HG03342 (cell line): ENCODE results near the gene AGO3.

Experiments used
- ATAC-seq: cut with Tn5 transposase; IDR thresholded peaks from one replicate; pipeline ENCODE4 v1.9.1; 2021; ENCODE audit warnings: mild to moderate bottlenecking, moderate library complexity; ENCODE audit not compliant: unreplicated experiment

AGO3 gene

GRCh38 chr1:36080801-36081200 lies 149.9 kb downstream of the AGO3 start:
- ATAC-seq: no peak

GRCh38 chr1:36081926-36082485 lies 151.1 kb downstream of the AGO3 start:
- no peak for ATAC-seq

- ATAC-seq: no peak
Observed at GRCh38 chr1:36083219-36083618, 152.3 kb downstream of the AGO3 start.

DNA sequence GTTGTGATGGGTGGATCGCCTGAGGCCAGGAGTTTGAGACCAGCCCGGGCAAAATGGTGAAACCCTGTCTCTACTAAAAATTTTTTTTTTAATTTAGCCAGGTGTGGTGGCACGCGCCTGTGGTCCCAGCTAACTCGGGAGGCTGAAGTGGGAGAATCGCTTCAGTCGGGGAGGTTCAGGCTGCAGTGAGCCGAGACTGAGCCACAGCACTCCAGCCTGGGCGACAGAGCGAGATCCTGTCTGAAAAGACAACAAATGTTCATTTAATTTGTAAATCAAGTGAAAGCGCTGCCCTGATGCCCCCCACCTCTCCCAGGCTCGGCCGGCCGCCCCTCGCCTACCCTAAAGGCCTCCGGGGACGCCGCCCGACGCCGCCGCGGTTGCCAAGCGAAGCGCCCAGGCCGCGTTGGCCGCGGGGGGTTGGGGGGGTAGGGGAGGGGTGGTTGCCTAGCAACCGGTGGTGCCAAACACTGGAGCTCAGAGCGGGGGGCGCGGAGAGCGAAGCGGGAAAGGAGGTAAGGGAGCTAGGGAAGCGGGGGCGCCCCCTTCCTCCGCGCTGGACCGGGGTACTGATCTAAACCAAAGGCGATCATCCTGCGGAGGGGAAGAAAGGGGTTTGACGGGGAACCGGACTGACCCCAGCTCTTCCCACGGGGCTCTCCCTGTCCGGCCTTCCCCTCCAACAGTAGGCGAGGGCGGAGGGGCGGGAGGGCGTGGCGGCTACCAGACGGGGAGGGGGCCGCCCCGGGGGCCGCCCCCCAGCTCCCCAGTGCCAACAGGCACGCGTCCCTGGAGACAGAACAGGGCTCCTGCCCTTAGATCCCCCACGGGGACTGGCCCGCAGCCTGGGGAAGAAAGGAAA lies 153.0 kb downstream of the AGO3 start, which contains the start of gene TEKT2:
TSS of gene TEKT2 (plus strand) at position 460 of the 862 bp plus-strand sequence. CDS start 828 bp downstream, outside the sequence.
- ATAC-seq: no peak

DNA sequence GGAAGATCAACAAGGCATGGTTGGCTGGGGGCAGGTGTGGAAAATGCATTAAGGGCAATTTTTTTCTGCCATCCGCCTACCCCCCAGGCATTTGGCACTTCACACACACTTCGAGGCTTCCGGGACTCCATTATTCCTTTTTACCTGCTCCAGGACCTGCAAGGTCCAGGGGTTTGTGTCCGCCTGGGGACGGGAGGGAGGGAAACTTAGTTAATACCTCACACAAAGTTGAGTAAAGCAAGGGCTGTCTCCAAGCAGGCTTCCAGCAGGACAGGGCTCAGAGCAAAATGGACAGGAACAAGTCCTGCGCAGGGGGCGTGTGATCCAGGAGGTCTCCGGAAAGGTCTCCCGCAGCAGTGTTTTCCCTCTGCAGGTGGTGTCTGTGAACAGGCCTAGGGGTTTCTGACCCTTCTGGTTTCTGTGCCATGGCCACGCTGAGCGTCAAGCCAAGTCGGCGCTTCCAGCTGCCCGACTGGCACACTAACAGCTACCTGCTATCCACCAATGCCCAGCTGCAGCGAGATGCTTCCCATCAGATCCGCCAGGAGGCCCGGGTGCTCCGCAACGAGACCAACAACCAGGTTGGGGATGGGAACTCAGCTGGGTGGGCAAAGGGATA lies 153.7 kb downstream of the AGO3 start:
- no peak for ATAC-seq

DNA sequence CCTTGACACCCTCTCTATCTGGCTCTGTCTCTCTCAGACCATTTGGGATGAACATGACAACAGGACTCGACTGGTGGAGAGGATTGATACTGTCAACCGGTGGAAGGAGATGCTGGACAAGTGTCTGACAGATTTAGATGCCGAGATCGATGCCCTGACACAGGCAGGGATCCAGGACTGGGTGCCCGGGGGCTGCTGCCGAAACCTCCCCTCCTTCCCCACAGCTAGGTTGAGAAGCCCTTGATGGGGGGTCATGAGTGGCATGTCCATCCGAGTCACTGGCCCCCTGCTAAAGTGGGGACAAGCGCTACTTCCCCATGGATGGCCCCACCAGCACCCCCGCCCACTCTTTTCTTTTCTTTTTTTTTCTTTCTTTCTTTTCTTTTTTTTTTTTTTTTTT lies 154.2 kb downstream of the AGO3 start:
- ATAC-seq: no peak

DNA sequence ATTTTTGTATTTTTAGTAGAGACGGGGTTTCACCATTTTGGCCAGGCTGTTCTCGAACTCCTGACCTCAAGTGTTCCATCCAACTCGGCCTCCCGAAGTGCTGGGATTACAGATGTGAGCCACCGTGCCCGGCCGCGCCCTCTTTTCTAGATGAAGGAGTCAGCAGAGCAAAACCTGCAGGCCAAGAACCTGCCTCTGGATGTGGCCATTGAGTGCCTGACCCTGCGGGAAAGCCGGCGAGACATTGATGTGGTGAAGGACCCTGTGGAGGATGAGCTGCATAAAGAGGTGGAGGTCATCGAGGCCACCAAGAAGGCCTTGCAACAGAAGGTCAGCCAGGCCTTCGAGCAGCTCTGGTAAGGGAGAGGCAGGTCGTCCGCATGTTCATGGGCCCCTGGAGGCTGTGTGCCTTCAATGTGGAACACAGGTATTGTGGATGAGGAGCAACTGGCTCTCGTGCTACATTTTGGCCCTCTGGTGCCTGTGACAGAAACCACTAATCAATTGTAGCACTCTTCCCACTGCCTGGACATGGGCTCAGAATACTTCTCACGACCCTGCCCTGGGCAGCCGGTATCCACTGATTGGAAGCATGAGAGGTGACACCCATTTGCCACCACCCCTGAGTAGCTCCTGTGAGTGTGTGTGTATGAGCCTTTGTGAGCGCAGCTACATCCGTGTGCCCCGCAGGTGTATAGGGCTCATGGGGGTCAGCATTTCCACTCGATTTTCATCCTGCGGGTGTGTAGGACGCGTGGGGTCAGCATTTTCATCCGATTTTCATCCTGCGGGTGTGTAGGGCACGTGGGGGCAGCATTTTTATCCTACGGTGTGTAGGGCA lies 155.0 kb downstream of the AGO3 start:
- no peak for ATAC-seq

- ATAC-seq: no peak
Observed at GRCh38 chr1:36086529-36087232, 155.8 kb downstream of the AGO3 start.

DNA sequence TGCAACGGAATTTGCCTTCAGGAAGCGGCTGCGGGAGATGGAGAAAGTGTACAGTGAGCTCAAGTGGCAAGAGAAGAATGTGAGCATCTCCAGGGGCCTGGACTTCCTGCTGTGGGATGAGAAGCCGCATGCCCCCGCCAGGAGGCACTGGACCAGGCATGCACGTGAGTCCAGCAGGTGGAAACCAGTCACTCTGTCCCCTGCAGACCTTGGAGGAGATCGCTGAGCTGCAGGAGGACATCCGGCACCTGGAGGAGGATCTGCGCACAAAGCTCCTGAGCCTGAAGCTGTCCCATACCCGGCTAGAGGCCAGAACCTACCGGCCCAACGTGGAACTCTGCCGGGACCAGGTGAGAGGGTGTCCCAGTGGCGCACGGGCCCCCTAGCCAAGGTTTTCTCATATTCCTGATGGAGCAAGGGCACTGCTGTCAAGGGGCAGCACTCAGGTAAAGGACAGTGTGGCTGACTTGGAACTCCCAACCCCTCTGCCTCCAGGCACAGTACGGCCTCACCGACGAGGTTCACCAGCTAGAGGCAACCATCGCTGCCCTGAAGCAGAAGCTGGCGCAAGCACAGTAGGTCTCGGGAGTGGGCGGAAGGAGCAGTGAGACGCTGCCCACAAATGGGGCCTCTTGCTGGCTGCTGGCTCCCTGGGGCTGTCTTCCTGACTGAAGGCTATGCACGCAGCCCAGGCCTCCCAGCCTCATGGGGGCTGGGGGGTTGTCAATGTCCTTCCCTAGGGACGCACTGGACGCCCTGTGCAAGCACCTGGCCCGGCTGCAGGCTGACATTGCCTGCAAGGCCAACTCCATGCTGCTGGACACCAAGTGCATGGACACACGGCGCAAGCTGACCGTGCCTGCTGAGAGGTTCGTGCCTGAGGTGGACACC lies 156.6 kb downstream of the AGO3 start:
- ATAC-seq: no peak

DNA sequence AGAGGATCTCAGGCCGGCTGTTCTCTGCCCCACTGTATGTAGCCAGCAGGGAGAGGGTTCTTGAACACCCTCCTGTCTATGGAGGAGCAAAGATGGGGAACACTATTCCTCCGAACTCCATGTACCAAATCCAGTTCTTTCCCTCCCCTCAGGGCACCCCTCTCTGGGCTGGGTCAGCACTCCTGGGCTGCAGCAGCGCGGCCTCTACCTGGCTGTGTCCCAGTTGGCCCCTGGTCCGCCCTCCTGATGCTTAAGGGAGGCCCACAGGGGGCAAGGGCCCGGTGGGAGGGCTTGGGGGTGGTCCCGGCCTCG lies 157.3 kb downstream of the AGO3 start:
- ATAC-seq: no peak

DNA sequence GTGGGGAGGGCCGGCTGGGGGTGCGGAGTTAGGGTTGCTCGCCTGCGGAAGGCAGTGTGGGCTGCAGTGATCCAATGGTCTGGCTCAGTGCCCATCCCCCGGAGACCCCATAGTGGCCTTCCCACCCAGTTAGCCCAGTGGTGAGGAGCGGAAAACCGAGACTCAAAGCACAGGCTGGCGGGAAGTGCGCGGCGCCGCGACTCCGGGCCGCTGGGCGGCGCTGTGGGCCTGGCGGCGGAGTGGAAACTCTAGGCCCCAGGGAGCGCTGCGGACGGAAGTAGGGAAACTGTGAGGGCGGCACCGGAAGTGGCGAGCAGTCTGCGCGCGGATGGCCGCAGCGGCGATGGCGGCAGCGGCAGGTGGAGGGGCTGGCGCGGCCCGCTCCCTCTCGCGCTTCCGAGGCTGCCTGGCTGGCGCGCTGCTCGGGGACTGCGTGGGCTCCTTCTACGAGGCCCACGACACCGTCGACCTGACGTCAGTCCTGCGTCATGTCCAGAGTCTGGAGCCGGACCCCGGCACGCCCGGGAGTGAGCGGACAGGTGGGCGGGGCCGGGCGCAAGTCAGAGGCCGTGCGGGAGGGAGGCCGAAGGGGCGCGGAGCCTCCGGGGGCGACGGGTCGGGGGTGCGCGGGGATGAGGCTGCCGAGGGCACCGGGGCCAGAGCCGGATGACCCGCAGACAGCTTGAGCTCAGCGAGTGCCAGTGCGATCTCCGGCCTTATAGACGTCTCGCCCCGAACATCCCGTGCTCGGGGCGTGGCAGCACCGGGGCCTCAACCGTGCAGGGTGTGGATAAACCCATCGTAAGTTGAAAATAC lies 157.9 kb downstream of the AGO3 start, which contains the start of gene ADPRS:
TSS of gene ADPRS (plus strand) at position 316 of the 816 bp plus-strand sequence. CDS start at position 329, 13 bp downstream.
- ATAC-seq: peak; percentile 75

DNA sequence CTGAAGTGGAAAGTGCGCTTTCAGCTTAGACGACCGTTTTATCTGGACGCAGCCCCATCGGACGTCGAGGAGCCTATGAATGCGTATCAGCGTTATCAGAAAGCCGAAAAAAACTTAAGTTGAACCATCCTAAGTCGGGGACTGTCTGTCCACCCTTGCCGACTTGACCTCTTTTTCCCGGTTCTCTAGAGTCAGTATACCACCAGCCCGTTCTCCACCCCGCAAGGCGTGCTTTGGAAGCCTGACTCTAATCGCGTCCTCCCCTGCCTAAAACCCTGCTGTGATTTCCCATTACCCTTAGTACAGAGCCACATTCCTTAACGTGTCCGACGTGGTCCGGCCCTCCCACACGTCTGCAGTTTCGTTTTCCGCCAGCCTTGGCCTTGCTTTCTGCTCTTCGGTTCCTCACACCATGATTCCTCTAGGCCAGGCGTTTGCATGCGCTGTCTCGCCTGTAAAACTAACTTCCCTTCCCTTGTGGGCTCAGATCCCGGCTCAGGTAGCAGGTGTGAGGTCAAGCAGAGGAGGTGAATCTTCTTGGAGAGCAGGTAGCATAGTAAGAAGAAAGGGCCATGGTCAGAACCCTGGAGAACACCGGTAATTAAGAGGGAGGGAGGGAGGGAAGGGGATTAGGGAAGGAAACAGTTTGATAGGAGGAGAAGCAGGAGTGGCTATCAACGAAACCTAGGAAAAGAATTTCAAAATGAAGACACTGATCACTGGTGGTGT lies 158.7 kb downstream of the AGO3 start:
- no peak for ATAC-seq

DNA sequence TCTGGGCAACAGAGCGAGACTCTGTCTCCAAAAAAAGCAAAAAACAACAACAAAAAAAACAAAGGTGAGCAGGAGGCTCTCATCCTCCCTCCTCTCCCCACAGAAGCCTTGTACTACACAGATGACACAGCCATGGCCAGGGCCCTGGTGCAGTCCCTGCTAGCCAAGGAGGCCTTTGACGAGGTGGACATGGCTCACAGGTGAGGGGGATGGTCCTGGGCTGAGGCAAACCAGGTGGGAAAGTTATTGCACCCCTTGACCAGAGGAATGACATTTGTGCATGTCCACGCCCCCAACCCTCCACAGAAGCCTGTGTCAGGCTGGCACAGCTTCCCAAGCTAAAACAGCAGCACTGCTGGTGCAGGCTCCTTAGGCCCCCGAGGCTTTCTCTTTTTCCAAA lies 160.2 kb downstream of the AGO3 start:
- ATAC-seq: no peak

DNA sequence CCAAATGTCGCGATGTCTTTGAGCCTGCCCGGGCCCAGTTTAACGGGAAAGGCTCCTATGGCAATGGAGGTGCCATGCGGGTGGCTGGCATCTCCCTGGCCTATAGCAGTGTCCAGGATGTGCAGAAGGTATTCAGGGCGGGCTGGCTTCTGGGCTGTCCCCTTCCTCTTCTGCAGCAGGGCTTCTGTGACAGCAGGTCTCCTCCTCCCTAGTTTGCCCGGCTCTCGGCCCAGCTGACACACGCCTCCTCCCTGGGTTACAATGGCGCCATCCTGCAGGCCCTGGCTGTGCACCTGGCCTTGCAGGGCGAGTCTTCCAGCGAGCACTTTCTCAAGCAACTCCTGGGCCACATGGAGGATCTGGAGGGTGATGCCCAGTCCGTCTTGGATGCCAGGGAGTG lies 160.8 kb downstream of the AGO3 start:
- no peak for ATAC-seq

GRCh38 chr1:36092166-36092797 lies 161.4 kb downstream of the AGO3 start:
- no peak for ATAC-seq

DNA sequence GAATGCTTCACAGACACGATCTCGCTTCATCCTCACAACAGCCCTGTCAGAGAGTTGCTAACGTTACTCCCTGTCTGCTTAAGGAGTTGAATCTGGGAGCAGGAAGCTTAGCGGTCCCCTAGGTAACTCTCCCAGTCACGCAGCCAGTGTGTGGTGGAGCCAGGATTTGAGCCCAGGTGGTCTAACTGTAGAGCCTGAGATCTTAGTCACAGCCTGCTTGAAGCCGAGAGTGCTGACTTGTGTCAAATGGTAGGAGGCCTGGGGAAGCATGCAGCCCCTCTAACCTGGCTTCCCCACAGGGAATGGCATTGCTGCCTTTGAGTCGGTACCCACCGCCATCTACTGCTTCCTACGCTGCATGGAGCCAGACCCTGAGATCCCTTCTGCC lies 161.9 kb downstream of the AGO3 start:
- ATAC-seq: no peak

- no peak for ATAC-seq
Observed at GRCh38 chr1:36093226-36093625, 162.3 kb downstream of the AGO3 start.

DNA sequence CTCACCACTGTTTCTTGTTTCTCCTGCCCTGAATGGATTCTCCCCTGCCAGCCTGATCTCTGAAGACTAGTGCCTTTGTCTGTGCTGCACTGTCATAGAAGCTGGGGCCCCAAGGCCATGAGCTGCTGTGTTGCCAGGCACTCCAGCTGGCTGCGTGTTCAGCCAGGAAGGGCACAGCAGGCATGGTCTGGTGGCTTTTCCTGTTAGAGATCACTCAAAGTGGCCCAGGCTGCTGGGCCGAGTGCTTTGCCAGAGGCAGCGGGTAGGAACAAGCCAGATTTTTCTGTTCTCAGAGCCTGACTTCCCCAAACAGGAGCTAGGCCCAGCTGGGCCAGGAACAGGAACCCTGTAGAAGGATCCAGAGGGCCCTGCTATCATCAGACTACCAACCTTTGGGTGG lies 163.0 kb downstream of the AGO3 start:
- no peak for ATAC-seq
